ENCODE data around the gene POLDIP3.

POLDIP3 gene

DNA sequence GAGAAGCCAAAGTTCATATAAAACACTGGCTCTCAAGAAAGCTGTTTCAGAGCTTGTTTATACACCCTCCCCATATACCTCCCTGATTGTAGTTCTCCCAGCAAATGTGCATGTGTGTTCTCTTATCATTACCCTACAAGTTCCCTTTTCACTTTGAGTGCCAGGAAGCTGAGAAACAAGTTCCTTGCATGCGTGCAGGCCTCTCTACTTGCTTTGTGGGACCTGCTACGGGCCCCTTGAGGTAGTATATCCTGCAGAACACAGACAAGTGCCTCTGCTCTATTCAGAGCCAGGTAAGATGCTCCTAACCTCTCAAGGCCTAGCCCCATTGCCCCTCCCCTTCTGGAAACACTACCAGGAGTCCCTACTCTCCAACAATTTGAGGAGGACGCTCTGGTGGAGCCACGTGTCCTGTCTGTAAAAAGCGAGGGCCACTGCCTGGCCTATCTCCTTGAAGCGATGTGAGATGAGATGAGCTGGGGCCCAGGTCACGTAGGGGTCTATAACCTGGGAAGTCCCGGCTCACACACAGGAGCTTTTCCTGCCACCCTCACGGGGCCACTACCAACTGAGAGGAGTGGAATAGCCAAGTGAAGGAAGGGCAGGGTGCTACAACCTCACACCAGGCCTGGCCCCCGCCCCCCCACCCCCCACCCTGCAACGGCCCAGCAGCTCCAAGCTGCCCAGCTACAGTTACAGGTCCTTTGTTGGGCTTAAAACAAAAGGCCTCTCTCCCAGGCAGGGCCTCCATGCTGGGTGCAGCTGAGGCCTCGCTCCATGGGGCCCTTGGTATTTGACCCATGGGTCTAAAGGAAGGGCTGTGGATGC lies 28.3 kb upstream of the POLDIP3 start:
- peak in 1 of 2 donors; percentile 14 for DNase-seq

DNA sequence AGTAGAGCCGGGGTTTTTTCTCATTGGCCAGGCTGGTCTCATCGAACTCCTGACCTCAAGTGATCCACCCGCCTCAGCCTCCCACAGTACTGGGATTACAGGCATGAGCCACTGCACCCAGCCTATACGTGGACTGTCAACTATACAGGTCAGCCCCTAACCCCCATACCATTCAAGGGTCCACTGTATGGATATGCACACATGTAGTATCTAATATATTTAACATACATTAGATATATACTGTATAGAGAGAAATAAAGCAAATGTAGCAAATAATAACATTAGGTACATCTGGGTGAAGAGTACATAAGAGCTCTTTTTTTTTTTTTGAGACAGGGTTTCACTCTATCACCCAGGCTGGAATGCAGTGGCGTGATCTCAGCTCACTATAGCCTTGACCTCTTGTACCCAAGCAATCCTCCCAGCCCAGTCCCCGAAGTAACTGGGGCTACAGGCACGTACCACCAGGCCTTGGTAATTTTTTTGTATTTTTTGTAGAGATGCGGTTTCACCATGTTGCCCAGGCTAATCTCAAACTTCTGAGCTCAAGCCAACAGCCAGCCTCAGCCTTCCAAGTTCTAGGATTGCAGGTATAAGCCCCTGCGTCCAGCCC lies 27.2 kb upstream of the POLDIP3 start:
- no peak for DNase-seq

DNA sequence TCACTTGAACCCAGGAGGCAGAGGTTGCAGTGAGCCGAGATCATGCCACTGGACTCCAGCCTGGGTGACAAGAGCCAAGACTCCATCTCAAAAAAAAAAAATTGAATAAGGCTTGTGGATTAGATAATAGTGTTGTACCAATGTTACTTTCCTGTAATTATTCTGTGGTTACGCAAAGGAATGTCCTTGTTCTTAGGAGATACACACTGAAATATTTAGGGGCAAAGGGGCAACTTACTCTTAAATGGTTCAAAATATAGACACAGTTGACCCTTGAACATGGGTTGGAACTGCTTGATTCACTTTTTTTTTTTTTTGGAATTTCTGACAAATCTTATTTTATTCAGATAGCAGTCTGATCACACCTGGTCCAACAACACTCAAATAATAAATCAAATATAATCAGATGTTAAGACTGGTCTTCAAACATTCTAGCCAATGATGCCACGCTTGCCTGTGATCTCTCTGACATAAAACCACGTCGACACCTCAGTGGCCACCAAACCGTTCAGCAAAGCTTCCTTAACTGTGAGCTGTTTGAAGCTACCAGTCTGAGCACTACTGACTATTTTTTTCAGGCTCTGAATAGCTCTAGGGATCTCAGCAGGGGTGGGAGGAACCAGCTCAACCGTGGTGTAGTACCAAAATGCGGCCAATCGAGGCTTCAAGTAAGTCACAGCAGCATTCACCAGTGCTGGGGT lies 25.0 kb upstream of the POLDIP3 start:
- DNase-seq: no peak

DNA sequence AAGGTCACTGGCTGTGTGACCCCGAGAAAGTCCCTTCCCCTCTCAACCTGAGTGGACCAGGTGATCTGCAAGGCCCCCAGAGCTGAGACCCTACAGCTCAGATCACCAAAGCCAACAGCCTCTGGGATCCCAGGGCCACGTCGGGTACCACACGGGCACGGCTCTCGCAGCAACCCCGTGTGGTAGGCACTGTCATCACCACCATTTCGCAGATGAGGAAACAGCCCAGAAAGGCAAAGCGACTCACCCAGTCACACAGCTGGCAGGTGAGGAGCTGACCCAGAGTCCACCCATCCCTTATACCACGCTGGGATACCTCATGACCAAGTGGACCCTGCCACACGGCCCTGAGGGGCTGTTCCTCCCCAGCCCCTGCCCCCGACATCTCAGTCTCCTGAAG lies 22.9 kb upstream of the POLDIP3 start:
- DNase-seq: no peak

DNA sequence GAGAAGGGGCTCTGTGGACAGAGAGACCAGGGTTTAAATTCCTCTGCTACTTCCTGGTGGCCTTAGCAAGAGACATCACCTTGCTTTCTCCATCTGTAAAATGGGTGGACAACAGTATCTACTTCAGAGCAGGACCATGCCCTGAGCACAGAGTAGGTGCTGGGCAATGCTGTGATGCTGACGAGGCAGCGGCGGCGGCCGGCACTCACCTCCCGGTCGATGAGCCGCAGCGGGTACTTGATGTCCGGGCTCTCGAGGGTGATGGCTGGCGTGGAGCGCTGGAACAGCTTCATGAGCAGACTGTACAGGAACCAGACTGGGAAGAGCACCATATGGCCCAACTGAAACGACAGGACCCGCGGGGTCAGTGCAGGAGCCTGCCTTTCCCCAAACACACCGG lies 21.8 kb upstream of the POLDIP3 start:
- no peak for DNase-seq

DNA sequence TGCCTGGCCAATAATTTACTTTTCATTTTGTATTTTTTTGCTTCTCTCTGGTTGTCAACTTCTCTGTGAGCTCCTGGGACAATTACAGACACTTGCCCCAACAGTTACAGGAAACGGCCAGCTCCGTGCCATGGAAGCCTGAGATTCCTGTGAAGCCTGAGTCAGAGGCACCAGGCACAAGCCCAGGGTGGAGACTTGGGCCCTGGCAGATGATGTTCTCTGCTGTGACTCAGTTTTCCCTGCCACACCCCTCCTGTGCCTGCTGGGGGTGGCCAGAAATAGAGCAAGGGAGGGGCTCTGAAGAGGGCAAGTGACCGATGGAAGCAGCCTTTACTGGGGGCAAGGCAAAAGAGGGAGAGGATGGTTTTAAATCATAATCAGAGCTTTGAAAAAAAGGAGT lies 20.8 kb upstream of the POLDIP3 start:
- no peak for DNase-seq

DNA sequence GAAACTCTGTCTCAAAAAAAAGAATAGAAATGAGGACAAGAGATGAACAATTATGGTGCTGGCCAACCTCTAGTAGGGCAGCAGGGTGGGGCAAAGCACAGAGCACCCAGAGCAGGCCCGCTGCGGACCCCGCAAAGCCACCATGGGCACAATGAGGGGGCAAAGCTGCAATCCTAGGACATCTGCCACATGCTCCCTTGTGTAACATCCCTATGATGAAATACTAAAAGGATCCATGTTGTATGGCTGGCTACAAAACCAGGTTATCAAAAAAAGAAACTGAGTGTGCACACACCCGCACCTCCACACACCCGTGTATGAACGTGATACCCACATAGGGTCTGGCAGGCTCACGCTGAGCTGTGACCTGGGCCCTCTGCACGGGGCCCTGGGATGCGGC lies 18.3 kb upstream of the POLDIP3 start:
- no peak for DNase-seq

DNA sequence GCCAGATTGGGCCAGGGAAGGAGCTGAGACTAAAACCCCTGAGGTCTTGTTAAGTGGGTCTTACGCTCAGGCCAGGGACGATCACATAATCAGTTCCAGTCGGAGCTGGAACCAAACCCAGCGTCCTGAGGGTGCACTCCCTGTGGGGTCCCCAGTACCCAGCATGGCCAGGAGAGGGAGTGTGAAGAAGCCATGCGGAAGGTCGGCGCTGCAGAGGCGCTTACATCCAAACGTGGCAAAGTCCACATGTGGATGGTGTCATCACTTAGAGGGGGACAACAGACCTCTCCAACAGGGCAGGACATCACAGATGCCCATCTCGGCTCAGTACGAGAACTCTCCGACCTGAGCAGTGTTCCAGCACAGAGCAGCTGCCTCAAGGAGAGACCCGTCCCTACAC lies 17.4 kb upstream of the POLDIP3 start:
- no peak for DNase-seq

DNA sequence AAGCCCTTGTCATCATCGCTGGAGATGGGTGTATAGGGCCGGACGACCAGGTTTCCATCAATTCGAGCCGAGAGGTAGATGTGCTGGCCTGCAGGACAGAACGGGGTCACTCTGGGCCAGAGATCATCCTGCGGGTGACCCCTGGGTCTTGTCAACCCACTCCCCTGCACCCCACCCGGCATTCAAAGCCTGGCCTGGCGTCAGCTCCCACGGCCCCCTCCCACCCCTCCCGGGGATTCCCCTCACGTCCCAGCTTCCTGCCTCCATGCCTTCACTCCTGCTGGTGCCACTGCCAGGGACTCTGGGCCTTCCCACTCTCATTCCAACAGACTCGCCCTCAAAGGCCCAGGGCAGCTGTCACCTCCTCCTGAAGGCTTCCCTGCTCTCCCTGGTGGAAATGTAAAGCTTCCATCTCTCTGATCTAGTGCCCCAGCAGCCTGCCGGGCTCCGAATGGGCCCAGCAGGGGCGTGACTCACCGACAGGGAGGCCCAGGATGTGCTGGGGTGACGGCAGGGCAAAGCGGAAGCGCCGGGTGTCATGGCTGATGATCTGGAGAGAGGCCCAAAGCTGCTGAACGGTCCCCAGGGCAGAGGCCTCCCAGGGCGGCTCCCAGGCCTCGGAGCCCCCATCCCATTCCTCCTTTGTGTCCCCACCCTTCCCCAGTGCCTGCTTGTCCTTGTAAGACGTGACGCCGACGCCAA lies 16.4 kb upstream of the POLDIP3 start:
- DNase-seq: no peak

DNA sequence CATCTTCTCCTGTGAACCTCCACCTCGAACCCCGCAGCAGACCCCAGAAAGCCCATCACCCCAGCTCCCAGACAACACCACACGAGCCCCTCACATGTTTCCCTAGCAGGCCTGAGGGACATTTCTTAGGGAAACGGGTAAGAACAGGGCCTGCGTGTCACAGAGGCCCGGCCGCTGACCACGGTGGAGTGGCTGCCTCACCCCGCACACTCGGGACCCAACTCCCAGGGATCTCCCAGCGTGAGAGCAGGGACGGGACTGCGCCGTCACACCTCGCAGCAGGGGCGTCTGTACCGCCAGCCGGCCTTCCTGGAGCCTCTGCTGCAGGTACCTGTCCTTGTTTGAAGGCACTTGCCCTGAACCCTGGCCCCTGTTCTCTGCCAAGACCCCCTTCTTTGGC lies 15.5 kb upstream of the POLDIP3 start:
- no peak for DNase-seq

DNA sequence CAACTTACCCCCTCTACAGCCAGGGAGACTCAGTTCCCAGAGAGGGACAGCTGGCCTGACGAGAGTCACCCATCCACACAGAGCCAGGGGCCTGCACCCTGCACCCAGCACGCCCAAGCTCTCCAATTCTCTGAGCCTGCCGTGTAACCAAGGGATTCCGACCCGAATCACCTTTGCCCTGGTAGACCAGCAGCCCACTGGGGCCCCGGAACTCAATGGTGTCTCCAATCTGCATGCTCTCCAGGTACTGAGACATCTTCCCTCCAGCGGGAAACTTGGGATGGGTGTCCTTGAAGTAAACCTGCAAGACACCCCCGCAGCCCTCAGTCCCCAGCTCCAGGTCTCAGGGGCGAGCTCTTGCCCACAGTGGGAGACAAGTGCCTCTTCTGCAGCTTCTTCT lies 13.3 kb upstream of the POLDIP3 start:
- DNase-seq: no peak

DNA sequence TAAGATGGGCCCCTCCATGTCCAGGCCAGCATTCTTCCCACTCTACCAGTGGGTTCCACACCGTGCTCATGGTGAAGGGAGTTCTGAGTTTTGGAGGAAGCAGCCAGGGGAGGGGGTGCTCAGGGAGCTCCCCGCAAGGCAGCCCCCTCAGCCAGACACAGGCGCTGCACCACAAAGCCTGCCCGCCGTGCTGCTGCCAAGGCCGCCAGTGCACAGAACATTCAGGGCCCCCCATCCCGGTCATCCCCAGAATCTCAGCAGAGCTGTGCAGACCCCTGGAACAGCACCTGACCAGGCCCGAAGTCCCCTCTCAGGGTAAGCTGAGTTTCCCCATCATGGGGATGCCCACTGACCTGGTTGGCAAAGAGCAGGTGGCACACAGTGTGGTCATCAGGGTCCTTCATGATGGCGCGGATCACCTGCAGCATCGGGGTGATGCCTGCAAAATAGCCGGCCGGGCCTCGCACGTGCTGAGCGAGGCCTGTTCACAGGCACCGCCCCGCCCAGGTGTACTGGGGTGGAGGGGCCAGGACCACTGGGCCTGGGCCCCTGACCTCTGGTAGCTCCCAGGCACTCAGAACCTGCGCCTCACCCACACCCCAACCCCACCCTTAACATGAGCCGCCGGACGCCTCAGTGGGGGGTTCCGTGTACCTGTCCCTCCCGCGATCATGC lies 12.4 kb upstream of the POLDIP3 start:
- no peak for DNase-seq

DNA sequence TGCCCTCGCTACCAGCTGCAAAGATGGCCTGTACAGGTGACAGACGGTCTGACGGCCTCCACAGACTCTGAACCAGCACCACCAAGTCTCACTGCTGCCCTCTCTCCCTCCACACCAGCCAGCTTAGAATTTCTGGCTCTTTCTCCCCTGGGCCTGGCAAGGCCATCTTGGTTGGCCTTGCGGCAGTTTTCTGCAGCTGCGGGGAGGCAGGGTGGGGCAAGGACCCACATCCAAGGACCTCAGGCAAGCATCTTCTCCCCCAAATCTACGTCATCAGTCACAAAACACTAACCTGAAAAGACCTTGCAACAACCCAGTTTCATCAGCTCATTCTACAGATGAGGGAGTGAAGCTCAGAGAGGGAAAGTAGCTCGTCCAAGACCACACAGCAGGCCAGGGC lies 11.7 kb upstream of the POLDIP3 start:
- no peak for DNase-seq

DNA sequence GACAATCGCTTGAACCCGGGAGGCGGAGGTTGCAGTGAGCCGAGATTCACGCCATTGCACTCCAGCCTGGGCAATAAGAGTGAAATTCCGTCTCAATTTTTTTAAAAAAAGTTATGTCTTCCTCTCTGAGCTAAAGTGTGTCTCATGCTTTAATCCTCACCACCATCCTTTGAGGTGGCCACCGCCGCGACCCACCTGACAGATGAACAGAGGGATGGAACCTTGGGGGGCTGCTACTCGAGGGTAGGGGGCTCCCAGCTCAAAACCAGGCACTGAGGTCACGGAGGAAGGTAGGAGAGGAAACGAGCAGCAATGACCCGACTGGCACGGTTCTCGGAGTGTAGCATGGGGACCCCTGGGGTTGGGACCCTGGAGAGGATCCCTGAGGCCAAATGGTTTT lies 10.7 kb upstream of the POLDIP3 start:
- no peak for DNase-seq

DNA sequence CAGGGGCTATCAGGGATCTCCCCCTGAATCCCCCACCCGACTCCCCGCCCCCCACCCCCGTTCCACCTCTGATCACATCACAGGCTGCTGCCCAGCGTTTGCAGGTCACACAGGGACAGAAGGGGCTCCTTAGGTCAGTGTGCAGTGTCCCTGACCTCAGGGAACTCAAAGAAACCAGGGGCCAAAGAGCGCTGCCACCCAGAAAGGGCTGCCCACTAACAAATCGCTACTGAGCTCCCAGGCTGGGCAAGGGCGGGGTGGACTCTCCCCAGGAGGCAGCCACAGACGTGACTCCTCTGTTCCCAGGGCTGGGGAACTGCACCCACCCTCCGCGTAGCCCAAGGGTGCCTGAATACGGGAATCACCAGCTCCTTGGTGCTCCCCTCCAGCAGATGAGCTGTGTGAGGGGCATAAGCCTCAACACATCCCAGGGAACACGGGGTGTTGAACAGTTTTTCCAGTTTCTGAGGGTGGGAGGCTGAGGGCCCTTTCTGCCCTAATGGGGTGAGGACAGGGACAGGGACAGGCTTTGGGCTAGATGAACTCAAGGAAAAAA lies 9.9 kb upstream of the POLDIP3 start:
- no peak for DNase-seq

DNA sequence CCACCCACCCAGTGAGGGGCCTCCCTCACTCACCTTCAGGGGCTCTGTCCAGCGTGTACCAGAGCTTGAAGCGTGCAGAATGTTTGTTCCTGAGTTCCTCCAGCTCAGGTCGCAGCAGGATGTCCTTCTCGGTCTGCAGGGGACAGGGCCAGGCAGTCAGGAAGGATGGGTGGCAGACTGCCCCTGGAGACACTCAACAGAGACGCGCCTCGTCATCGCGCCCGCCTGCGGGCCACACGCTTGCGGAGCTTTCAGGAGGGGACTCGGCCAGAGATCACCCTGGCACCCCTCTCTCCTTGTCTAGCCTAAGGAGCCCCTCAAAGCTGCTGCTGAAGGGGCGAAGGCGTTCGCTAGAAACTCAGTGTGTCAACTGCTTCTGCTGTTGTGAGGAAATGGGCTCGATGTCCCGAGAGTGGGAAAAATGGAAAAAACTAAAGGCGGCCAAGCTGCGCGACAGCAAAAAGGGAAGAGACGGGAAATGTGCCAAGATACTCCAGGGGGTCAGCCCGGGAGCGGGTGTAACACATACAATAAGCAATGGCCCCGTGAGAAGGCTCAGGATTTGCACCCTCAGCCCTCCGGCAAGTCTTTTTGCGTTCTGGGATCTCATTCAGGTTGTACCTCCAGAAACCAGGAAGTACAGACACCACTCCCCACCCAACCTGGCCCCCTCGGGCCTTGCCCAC lies 9.2 kb upstream of the POLDIP3 start:
- no peak for DNase-seq

DNA sequence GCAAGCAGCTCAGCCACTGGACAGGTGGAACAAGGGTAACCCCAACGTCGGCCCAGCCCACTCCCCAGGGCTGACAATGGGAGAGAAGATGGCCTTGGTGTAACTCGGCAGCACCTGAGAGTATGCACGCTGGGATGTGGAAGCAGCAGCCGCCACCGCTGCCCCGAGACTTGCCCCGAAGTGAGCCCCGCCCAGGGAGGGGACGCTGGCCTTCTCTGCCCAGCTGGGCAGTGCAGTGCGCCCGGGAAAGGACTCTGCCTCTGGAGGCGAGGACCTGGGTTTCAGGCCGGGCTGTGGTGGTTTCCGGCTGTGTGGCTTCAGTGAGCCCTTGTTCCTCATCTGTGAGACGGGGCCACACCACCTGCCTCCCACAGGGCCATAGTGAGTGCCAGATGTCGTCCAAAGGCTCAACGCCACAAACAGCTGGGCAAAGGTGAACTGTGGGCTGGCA lies 8.6 kb upstream of the POLDIP3 start:
- no peak for DNase-seq

DNA sequence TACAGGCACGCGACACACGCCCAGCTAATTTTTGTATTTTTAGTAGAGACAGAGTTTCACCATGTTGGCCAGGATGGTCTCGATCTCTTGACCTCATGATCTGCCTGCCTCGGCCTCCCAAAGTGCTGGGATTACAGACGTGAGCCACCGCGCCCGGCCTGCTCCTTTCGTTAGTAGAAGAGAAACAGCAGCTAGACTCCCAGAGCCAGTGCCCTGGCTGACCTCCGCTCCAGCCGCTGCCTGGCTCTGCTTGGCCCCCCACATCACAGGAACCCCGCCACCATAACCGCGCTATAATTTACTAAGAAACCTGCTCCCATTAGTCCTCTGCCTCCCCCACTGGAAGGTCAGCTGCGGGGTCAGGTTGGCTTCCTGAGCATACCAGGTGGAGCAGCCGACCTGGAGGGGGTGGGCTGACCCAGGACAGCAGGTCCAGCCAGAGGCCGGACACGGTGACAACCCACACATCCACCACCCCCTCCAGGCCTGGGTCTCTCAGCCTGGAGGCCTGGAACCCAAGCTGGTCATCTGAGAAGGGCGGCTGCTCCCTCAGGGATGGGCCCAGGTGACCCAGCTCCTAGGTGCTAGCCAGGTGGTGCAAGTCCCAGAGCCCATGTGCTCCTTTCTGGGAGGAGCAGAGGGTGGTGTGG lies 7.5 kb upstream of the POLDIP3 start:
- DNase-seq: no peak

DNA sequence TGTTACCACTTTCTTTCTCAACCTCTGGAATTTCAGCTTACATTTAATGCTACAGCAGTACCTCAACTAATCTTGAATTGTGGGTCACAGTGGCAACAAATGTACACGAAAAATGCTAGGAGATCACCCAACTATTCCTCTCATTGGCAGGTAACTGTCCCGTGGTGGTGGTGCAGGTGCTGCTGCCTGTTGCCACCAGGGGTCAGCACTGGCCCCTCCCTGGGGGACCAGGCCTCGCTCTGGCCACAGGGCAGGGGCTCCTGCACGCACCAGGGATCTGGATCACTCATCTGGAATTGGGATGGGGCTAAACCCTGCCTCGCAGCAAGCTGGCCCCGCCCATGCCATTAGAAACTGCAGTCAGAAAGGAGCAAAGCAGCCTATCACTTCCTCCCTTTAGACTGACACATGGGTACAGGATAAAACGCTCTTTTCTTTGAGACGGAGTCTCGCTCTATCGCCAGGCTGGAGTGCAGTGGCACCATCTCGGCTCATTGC lies 6.9 kb upstream of the POLDIP3 start:
- DNase-seq: peak in 1 of 2 donors; percentile 45

DNA sequence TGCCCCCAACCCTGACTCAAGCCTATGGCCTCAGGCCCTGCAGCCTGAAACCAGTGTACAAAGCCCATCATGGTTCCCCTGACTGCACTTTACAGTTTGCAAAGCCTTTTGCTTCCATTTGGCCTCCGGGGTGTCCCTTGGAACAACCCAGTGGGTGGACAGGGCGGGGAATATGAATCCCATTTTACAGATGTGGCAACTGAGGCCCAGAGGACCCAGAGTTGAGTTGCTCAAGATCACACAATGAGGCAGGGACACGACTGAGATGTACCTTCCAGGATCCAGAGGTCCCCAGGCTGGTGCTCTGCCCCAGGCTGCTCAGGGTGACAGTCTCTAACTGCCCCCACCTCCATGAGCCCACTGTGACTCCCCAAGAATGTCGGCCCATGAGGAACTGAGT lies 5.4 kb upstream of the POLDIP3 start:
- DNase-seq: no peak
